Activated CD4-positive, alpha-beta T cell treated with anti-CD3 and anti-CD28 coated beads for 1 hour (primary cell): Measurements from ENCODE around the gene ENOPH1.
"Not testable (repeated sequence)": the region's sequence is repeated elsewhere in the genome, so short reads cannot be mapped to it uniquely, and the experiment has no call there.

Experiments
- DNase-seq: peaks from one replicate; pipeline ENCODE4 v3.0.0-alpha.2; 2020

Gene ENOPH1

GRCh38 chr4:82430193-82430963 is at the start of gene ENOPH1, which contains the start of gene HNRNPDL:
Gene ENOPH1, plus strand, starts transcription at chr4:82430590. Its CDS starts 240 bp downstream, at chr4:82430830.
Gene HNRNPDL, minus strand, starts transcription at chr4:82430462. Its CDS starts 772 bp downstream, at chr4:82429690.
- peak; percentile 95 for DNase-seq

- no peak for DNase-seq
These were observed 49.6 kb upstream of the ENOPH1 start for GRCh38 chr4:82380831-82381230.

- no peak for DNase-seq
These were observed 49.2 kb upstream of the ENOPH1 start for GRCh38 chr4:82381235-82381634.

- no peak for DNase-seq
These were observed 48.6 kb upstream of the ENOPH1 start for GRCh38 chr4:82381661-82382296.

- DNase-seq = no peak
These were observed 47.6 kb upstream of the ENOPH1 start for GRCh38 chr4:82382751-82383150.

GRCh38 chr4:82386312-82386711 is 44.1 kb upstream of the ENOPH1 start:
- DNase-seq = not testable (repeated sequence)

DNA sequence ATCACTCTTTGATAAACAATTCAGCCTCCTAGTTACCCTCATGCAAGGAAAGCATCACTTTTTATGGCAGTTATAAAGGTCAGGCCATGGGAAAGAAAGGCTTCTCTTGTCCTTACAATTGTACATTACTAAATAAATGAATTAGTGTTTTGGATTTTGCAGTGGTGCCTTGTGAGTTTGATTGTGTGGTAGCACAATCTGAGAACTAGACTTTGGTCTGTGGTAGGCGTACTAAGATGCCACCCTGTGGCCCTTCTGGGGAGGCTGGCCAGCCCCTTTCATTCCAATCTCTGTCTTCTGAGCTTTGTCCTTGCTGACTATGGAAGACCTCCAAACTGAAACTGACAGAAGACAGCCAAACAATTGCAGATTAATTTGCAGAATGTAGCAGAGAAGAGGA is 42.0 kb upstream of the ENOPH1 start:
- no peak for DNase-seq

DNA sequence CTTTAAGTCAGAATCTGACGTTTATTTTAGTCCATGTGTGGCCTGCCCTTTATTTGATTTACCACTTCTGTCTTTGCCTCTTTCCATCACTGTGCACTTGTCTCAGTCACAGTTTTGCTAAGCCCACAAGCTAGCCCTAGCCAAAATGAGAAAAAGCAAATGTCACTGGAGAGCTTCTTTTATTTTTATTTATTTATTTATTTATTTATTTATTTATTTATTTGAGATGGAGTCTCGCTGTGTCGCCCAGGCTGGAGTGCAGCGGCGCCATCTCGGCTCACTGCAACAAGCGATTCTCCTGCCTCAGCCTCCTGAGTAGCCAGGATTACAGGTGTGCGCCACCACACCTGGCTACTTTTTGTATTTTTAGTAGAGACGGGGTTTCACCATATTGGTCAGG is 40.3 kb upstream of the ENOPH1 start:
- not testable (repeated sequence) for DNase-seq

DNA sequence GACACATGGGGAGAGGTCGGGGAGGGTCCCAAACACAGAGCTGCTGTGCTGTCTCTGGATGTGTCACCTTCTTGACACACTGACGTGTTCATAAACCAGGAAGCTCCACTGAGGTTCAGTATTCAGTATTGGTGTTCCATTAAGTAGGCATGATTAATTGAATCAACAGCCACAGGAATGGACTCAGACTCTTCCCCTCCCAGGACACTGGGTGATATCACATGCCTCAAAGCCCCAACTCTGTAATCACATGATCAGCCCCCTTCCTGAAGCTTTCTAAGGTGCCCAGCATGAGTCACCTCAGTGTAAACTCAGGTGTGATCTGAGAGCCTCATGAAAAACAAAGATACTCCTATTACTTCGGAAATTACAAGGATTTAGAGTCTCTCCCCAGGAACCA is 35.5 kb upstream of the ENOPH1 start:
- no peak for DNase-seq

DNA sequence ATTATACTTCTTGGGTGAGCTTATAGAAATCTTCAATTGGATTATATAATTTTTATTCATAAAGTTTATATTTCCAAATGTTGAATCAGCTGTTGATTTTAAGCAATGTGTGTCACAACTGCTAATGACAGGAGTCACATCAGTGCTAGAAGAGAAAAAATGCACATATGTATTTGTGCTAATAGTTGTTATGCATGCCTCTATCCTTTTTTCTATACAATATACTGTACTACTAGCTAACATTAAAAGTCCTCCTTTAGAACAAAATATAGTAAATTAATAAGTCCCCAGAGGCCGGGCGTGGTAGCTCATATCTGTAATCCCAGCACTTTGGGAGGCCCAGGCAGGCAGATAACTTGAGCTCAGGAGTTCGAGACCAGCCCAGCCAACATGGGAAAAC is 32.9 kb upstream of the ENOPH1 start:
- DNase-seq = no peak

GRCh38 chr4:82398263-82398662 is 32.1 kb upstream of the ENOPH1 start:
- no peak for DNase-seq

GRCh38 chr4:82401600-82401999 is 28.8 kb upstream of the ENOPH1 start:
- no peak for DNase-seq

DNA sequence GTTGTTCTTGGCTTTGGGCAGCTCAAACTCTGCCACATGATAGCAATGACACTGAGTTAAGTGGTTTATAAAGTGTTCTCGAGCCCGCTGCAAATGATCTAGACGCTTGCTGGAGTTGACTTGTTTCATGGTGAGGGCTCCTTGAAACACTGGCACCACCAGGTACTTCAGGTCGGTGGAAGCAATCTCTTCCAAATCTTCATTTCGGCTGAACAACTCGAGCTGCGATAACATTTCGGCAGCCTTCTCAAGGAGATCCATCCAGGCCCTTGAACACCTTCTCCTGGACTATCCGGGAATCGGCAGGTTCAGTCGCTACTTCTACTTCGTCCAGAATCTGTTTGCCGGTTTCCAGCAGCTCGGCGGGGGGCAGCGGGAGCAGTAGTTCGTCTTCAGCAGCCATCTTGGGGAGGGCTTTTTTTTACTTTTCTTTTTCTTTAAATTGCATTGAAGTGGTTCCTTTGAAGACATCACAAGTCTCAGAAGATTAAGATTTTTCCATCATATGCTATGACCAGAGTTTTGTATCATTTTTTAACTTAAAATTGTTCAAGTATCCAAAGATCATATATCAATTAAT is 28.1 kb upstream of the ENOPH1 start:
- no peak for DNase-seq

- no peak for DNase-seq
These were observed 26.7 kb upstream of the ENOPH1 start for GRCh38 chr4:82403725-82404124.

DNA sequence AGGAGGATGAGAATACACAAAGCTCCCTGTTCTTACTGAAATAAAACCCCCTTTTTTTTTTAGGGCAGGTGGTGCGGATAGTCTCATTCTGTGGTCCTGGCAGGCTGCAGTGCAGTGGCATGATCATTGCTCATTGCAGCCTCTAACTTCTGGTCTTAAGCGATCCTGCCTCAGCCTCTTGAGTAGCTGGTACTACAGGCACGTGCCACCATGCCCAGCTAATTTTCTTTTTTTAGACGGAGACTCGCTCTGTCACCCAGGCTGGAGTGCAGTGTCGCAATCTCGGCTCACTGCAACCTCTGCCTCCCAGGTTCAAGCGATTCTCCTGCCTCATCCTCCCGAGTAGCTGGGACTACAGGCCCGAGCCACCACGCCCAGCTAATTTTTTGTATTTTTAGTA is 15.3 kb upstream of the ENOPH1 start:
- DNase-seq = not testable (repeated sequence)

DNA sequence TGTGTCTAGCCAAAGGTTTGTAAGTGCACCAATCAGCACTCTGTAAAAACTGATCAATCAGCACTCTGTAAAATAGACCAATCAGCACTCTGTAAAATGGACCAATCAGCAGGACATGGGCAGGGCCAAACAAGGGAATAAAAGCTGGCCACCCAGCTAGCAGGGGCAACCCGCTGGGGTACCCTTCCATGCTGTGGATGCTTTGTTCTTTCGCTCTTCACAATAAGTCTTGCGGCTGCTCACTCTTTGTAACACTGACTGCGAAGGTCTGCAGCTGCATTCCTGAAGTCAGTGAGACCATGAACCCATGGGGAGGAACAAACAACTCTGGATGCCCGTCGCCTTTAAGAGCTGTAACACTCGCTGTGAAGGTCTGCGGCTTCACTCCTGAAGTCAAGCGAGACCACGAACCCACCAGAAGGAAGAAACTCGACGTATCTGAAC is 14.4 kb upstream of the ENOPH1 start:
- DNase-seq = no peak

GRCh38 chr4:82419451-82419850 is 10.9 kb upstream of the ENOPH1 start:
- no peak for DNase-seq

DNA sequence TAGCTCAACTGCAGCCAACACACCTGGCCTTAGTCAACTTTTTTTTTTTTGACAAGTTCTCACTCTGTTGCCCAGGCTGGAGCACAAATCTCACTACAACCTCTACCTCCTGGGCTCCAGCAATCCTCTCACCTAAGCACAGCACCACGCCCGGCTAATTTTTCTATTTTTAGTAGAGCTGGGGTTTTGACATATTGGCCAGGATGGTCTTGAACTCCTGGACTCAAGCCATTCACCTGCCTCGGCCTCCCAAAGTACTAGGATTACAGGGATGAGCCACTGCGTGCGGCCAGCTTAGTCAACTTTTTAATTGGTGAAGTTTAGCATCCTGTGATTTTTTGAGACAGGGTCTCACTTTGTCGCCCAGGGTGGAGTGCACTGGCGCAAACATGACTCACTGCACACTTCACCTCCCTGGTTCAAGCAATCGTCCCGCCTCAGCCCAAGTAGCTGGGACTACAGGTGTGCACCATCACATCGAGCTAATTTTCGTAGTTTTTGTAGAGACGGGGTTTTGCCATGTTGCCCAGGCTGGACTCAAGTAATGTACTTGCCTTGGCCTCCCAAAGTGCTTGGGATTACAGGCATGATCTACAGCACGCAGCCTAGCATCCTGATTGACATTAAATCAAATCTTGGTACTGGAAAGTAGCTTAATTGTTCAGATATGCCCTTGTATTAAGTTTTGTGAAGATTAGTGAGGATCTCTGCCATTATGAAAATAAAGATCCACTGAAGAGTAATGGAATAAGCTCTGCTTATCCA is 8.4 kb upstream of the ENOPH1 start:
- no peak for DNase-seq

DNA sequence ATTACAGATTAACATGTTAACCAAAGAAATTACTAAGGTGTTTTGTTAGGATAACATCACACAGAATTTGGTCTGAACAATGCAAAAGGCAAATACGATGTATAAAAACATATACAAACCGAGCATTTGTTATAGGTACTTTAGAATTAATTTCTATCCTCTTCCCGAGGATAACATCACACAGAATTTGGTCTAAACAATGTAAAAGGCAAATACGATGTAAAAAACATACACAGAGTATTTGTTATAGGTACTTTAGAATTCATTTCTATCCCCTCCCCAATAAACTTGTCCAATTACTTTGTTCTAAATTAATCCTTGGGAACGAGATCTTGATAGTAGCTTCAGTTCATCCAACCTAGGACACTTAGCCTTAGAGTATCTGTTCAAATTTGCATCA is 7.8 kb upstream of the ENOPH1 start:
- DNase-seq = no peak

DNA sequence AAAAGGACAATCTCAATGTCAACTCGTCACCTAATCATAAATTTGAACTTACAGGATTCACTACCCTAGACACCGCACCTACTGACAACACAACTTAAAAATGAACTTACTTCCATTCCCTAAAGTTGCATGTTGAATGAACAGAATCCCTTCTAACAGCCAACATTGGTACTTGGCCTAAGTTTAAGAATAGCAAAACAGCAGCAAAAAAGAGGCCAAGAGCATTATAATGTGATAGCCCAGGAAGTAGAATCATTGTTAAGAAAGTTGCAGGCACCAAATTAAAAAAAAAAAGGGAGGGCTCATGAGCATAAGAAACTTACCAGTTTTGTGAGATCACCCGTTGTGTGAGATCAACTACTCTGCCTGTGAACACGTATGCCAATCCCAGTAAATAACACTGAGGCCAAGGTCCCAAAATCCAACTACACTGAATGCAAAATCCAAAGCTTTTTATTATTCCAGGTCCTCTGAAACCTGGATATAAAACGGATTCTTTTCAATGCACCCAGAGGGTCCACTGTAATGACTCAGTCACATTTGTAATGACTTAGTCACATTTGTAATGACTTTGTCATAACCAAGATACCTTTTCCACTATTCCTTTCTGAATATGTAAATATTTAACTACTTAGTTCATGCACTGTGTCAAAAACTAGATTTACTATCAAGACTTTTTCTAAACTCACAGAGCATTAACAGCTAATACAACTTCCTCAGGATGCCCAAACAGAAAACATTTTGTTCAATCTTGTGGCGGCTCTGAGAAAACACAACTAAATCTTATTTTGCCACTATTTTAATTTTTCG is 6.9 kb upstream of the ENOPH1 start:
- DNase-seq = no peak

DNA sequence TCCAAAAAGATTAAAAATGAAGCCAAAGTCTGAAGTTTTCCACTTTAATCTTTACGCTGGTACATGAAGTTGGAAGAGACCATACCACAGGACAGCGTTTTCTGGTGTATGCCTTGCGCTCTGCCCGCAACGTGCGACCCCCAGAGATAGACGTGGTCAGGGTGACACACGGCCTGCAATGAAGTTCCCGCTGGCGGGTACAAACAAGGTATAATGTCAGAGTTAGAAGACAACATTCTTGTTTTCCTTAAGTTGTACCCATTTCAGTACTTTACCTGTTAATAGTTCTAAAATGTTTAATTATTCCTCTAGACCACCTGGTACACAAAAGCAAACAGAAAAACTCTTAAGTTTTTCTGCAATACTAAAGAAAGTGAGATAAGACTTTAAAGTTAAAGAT is 4.9 kb upstream of the ENOPH1 start:
- no peak for DNase-seq

GRCh38 chr4:82428526-82428968 is 1.8 kb upstream of the ENOPH1 start:
- DNase-seq = no peak
